Astrocyte of the hippocampus (primary cell): Measurements from ENCODE around the gene EBI3.
A peak's percentile ranks its signal among the peaks of the same experiment; 100 is the strongest.
"Not testable (repeated sequence)": the region's sequence is repeated elsewhere in the genome, so short reads cannot be mapped to it uniquely, and the experiment has no call there.

Experiments used
- DNase-seq: peaks from one replicate; pipeline ENCODE4 v3.0.0; 2011; ENCODE audit warnings: low read depth, low spot score

EBI3 gene

DNA sequence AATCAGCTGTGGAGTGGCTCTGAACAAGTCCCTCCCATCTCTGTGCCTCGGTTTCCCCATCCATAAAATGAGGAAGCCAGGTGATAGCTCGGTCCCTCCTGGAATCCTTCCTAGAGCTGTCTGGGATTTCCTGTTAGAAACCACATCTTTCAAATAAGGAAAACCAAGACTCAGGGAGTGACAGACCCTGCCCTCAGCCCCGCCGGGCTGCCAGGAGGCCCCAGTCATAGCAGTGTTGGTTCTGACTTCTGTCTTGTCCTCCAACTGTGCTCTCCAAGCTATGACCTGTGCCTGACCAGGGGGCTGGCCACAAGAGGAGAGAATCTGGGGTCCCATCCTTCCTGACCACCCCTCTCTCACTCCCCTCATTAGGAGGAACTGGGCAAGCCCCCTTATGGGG is 48.7 kb downstream of the EBI3 start:
- no peak for DNase-seq

DNA sequence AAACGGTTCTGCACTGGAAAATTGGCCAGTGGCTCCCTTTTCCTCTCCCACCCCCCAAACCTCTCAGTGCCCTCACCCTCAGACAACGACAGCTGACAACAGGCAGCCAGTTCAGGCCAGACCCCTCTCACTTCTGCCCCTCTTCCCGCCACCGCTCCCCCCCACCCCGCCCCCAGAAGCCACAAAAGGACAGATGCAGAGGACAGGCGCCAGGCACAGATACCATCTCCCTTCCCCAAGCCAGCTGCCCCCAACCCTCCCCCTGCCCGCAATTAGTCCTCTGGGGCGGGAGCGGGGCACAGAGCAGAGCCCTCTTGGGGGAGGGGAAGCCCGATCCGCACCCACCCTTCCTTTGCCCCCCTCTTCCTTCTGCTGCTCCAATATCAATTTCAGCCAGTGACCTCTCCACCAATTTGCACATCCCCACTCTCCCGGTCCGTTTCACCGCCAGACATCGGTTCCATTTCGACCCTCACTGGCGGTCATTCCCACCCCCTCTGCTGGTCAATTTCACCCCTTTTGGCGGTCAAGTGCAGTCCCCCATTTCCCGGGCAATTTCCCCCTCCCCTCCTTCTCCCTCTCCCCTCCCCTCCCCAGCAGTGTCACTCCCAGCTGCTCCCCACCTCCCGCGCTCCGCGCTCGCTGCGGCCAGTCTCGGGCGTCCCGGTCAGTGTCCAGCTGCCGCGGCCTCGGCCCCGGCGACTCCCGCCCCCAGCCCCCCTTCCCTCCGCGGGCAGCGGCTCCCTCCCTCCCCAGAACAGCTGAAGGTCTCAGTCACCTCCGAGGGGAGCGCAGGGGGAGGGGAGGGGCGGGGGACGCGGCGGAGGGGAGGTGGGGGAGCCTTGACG is 49.3 kb downstream of the EBI3 start, which contains the start of gene SHD:
SHD (plus strand) TSS at position 848 of the 848 bp plus-strand sequence. CDS start 798 bp downstream, outside the sequence.
- no peak for DNase-seq

DNA sequence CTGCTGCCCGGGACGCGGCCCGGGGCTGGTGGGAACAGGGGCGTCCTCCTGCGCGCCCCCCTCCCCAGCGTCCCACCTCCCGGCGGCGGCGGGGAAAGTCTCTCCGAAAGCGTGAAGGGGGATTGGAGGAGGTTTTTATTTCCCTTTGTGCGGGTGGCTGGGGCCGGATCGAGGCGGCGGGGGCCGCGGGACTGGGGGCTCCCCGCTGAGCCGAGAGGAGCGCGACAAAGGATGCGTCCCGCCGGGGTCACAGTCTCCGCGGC is 49.9 kb downstream of the EBI3 start:
- no peak for DNase-seq

GRCh38 chr19:4279530-4280422 is 50.5 kb downstream of the EBI3 start:
- DNase-seq = no peak

DNA sequence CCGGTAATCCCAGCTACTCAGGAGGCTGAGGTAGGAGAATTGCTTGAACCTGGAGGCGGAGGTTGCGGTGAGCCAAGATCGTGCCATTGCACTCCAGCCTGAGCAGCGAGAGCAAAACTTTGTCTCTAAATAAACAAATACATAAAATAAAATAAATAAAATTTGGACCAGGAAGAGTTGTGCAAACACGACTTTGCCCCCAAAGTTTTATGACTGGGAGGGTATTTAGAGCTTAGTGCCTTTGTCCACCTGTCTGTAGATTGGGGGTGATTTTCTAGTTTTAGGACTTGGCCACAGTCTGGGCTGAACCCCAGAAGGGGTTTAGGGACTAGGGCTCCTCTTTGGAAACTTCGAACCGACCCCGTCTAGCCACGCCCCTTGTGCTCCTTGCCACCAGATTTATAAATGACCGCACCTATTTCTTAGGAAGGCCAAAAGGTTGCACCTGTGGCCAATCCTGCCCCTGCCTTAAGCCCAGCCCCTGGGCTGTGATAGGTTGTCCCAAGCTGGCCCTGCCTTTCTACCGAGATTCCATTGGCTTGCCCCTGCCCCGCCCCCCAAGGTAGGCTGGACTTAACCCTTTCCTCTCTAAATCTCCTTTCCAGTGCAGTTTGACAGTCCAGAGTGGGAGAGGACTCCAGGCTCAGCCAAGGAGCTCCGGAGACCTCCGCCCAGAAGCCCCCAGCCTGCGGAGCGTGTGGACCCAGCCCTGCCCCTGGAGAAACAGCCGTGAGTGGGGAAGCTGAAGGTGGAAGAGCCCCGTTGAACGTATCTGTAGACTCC is 55.0 kb downstream of the EBI3 start:
- peak; percentile 37 for DNase-seq

DNA sequence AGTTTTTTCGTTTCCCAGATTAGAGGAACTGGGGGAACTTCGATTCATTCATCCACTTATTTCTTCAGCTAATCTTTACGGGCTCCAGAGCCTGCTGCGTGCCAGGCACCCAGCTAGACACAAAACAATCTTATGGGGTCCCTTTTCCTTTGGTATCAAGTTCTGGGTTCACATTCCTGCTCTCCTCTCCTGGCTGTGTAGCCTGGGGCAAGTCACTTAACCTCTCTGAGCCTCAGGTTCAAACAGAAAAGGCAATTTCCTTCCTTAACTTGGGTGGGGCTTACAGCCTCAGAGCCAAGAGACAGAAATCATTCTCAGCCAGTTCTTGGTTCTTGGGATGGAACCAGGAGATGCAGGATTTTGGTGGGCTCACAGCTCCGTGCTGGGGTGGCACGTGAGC is 55.7 kb downstream of the EBI3 start:
- no peak for DNase-seq

DNA sequence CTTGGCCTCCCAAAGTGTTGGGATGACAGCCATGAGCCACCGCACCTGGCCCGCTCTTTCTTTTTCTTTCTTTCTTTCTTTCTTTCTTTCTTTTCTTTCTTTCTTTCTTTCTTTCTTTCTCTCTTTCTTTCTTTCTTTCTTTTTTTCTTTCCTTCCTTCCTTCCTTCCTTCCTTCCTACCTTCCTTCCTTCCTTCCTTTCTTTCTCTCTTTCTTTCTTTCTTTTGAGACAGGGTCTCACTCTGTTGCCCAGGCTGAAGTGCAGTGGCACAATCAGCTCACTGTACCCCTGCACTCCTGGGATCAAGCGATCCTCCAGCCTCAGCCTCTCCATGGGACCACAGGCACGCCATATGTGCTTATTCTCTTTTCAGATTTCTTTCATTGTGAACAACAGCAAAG is 56.8 kb downstream of the EBI3 start:
- not testable (repeated sequence) for DNase-seq
